ELR (cell line): Measurements from ENCODE around the gene TBC1D24.
"Not testable (repeated sequence)": the region's sequence is repeated elsewhere in the genome, so short reads cannot be mapped to it uniquely, and the experiment has no call there.

Experiments
- DNase-seq: peaks from one replicate; pipeline ENCODE4 v3.0.0-alpha.2; 2015; ENCODE audit warnings: low read depth

The TBC1D24 gene

GRCh38 chr16:2533142-2533755 is 58.3 kb downstream of the TBC1D24 start:
- not testable (repeated sequence) for DNase-seq

GRCh38 chr16:2533912-2534311 is 59.0 kb downstream of the TBC1D24 start:
- DNase-seq: no peak

DNA sequence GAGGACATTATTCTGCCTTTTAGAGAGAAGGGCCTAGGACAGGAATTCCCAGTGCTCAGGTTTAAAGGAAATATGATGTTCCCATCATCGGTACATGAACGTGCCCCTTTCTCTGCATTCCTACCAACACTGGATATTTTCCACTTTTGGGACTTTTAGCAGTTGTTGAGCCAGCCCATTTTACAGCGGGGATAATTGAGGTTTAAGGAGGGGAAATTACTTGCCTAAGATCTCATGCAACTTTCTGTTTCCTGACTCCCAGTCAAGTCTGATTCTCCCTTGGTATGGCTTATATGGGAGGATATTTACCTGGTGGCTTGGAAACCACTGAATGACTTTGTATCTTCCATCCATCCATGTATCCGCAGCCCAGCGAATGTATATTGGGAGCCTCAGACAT is 59.4 kb downstream of the TBC1D24 start:
- DNase-seq: not testable (repeated sequence)

DNA sequence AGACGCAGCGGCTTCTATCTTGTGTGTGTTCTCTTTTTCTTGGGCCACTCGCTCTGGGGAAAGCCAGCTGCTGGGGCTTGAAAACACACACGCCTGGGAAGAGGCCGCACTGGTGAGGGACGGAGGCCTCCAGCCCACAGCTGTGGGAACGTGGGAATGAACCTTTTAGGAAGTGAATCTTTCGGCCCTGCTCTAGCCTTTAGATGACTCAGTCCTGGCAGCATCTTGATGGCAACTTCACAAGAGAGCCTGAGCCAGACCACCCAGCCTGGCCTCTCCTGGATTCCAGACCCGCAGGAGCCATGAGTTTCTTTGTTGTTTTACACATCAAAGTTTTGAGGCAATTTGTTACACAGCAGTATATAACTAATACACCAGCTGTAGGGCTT is 60.7 kb downstream of the TBC1D24 start:
- DNase-seq: peak; percentile 70

DNA sequence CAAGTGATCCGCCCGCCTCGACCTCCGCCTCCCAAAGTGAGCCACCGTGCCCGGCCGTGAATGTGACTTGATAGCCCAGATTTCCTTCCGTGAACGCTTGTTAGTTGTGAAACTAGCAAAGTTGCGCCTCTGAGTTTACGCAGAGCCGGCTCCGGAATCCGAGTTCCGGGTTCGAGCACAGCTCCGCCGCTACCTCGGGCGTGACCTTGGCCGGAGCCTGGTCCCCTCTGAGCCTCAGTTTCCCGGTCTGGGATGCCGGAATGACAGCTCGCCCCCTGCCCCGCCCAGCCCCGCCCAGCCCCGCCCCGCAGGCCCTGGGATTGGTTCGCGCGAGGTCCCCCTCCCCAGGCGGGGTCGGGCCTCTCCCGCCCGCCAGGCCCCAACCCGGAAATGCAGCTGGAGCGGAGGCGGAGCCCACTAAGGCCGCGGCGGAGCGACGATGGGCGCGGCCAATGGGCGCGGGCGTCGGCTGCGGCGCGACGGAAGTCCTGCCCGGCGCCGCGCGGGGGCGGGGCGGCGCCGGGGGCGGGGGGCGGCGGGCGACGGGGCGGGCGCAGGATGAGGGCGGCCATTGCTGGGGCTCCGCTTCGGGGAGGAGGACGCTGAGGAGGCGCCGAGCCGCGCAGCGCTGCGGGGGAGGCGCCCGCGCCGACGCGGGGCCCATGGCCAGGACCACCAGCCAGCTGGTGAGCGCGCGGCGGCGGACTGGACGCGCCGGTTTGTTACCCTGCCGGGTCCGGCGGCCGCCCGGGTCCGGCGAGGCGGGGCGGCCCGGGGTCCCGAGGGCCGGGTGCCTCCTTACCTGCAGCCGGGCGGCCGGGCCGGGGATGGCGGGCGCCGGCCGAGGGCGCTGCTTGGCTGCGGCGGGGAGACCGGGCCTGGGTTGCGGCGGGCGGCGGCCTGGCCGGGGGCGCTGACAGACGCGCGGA is 62.8 kb downstream of the TBC1D24 start, which contains the start of gene PDPK1:
Gene PDPK1, plus strand, starts transcription at position 571 of the 929 bp plus-strand sequence. Its CDS starts 92 bp downstream, at position 663.
- DNase-seq: peak; percentile 94

DNA sequence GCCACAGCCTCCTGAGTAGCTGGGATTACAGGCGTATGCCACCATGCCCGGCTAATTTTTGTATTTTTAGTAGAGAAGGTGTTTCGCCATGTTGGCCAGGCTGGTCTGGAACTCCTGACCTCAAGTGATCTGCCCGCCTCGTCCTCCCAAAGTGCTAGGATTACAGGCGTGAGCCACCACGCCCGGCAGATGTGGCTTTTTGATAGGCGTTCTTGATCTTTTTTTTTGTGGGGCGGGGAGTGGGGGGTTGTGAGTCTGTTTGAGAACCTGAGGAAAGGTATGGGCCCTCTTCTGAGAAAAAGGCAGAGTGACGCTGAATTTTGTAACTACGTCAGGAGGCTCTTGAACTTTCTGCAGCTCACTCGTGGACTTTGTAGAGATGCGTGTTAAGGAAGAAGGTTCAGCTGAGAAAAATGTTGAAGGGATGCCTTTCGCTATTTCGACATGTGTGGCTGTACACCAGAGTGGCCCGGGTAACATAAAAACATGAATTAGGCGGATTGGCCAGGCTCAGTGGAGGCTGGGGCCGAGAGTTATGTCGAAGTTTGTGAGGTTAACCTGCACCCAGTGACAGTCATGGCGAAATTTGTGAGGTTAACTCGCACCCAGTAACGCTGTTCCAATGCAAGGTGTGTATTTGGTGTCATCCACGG is 64.4 kb downstream of the TBC1D24 start:
- DNase-seq: not testable (repeated sequence)

DNA sequence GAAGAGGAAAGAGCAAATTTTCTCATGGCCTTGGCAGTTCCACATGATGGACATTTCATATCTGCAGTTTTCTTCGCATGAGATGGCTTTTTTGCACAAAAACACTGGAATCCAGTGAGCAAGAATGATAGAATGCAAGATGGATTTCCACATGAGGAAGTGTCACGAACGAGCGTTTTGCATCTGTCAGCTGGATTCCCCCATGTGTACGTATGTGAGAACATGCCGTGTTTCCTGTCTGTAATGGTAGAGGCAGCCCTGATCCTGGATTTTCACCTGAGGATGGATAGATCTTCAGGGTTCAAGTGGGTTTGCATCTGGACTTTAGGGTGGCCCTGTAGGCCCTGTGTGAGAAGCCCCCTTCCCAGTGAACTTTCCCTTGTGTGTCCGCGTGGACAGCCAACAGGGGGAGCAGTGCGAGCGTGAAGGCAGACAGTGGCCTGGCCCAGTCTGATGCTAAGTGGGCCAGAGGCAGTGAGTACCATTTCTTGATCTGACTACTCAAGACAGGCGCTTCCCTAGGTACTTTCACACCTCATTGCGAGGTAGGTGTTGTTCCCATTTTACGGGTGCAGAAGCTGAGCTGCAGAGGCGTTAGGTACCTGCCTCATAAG is 65.0 kb downstream of the TBC1D24 start:
- peak; percentile 40 for DNase-seq

DNA sequence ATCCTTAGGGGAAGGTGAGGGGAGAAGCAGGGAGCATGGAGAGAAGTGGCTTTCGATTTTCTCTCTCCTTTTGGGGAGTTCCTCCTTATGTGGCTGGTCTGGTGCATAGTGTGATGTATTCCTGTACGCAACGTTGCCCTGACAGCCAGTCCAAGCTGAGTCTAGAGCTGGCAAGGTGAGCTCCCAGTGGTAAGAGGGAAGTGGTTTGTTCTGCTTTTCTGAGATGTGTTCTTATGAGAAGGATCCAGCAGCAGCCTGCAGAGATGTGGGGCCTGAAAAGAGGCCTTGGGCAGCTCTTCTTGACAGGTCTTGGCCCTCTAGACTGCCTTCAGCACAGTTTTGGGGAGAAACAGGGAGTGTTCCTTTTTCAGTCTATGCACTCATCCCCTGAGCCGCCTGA is 66.0 kb downstream of the TBC1D24 start:
- DNase-seq: not testable (repeated sequence)

DNA sequence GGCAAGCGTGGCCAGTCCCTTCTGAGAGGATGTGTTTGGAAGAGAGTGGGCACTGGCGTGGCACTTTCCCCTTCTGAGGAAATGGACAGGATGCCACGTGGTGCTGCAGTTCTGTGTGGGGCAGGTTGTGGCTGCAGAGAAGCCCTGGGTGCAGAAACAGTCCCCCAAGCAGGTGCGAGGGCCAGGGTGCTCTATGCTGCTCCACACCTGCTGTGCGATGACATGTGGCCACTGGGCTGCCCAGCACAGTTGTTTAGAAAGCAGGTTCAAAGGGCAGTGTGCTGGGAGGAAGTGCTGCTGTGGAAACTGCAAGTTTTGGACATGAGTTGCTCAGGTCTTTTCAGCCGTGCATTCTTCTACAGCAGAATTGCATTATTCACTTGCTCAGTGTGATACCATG is 66.5 kb downstream of the TBC1D24 start:
- peak; percentile 15 for DNase-seq

DNA sequence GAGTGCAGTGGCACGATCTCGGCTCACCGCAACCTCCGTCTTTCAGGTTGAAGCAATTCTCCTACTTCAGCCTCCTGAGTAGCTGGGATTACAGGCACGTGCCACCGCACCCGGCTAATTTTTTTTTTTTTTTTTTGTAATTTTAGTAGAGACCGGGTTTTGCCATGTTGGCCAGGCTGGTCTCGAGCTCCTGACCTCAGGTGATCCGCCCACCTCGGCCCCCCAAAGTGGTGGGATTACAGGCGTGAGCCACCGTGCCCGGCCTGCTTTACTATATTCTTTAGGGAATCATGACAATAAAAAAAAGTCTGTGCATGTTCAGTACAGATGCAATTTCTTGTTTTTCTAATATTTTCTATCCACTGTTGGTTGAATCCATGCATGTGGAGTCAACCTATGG is 68.8 kb downstream of the TBC1D24 start:
- DNase-seq: not testable (repeated sequence)

- not testable (repeated sequence) for DNase-seq
These were observed 75.5 kb downstream of the TBC1D24 start for GRCh38 chr16:2550283-2550878.

- not testable (repeated sequence) for DNase-seq
These were observed 76.5 kb downstream of the TBC1D24 start for GRCh38 chr16:2551420-2551889.

DNA sequence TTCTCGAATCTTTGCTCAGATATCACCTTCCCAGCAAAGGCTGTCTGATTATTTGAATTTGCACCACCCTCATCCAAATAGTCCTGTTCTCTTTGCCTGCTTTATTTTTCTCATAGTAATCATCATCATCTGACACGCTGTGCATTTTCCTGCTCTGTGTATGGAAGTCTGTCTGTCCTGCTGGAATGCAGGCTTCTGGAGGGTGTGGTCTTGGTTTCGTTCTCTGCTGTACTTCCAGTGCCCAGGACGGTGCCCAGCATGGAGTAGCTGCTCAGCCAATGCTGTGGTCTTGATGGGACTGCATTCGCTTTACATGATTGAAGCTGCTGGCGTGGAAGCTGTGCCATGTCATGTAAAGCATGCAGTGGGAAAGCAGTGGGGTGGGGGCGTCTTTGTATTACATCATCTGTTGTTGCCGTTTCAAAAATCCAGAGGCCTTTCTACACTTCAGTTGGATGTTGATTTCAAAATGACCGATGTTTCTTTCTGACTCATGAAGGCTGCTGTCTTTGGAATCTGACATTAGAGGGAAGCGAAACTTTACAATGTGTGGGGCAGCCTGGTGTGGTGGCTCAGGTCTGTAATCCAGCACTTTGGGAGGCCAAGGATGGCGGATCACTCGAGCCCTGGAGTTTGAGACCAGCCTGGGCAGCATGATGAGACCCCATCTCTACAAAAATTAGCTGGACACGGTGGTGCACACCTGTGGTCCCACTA is 79.9 kb downstream of the TBC1D24 start:
- not testable (repeated sequence) for DNase-seq
